HG03460 (cell line): ENCODE data around the gene GRID1.

Experiments used
- ATAC-seq: cut with Tn5 transposase; IDR thresholded peaks from one replicate; pipeline ENCODE4 v1.9.1; 2021; ENCODE audit not compliant: unreplicated experiment

The GRID1 gene

DNA sequence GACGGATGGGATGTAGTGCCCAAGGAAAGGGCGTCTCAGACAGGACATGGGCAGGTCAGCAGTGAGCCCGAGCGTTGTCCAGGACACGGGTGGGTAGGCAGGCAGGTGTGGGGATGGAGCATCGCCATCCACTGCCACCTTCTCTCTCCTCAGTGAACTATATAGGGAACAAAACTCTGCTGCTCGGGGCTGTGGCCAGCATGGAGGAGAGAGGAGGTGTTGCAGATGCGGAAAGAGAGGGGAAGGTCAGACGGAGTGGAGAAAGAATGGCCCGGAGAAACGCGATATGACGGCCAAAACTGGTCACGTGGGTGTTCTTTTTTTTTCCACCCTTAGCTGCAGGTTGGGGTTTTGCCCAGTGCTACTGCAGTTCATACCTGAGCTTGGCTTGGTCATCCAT lies 71.2 kb downstream of the GRID1 start:
- no peak for ATAC-seq

DNA sequence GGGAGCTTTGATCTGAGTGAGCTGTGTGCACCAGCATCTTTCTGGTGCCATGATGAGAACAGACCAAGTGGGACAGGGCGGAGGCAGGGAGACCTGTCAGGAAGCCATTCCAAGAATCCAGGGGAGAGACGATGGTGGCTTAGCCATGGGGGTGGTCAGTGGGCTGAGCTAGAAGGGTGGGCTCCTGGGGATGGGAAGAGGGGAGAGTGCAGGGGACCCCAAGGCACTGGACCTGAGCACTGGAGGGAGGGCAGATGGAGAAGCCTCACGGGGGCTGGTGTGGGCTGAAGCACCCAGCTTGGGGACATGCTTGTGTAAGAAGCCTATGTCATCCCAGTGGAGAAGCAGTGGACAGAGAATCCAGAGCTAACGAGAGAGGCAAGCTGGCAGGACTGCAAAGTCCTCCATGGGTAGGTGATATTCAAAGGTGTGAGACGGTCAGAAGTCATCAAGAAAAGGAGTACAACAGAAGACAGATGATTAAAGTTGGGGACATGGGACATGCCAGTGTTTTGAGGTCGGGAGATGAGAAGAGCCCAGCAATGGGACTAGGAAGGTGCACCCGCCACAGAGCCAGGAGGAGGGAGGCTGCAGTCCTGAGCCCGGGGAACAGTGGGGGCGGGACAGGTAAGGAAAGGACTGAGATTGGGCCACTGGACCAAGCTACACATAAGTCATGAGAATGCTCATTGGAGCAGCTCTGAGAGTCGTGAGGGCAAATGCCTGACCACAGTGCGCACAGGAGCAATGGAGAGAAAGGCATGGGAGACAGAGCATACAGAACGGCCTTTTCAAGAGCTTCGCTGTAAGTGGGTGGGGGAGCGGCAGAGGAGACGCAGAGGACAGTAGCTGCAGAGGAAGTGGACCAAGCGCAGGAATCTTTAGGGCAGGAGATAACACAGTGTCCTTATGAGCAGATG lies 72.0 kb downstream of the GRID1 start:
- no peak for ATAC-seq

DNA sequence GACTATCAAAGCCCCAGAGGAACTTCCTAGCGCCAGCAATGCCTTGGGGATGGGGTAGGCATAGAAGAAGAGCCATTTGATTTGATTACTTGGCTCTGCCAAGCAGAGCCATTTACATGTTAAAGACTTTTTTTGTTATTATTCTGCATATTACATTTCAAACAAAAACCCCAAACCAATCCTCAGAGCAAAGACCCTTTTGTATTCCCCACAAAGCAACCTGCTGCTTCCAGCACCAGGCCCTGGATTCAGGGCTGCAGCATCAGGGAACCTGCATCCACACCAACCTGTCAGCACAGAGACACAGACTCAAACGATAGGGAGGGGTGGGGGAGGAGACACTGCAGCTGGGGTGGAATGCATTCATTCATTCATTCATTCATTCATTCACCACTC lies 73.2 kb downstream of the GRID1 start:
- ATAC-seq = no peak

DNA sequence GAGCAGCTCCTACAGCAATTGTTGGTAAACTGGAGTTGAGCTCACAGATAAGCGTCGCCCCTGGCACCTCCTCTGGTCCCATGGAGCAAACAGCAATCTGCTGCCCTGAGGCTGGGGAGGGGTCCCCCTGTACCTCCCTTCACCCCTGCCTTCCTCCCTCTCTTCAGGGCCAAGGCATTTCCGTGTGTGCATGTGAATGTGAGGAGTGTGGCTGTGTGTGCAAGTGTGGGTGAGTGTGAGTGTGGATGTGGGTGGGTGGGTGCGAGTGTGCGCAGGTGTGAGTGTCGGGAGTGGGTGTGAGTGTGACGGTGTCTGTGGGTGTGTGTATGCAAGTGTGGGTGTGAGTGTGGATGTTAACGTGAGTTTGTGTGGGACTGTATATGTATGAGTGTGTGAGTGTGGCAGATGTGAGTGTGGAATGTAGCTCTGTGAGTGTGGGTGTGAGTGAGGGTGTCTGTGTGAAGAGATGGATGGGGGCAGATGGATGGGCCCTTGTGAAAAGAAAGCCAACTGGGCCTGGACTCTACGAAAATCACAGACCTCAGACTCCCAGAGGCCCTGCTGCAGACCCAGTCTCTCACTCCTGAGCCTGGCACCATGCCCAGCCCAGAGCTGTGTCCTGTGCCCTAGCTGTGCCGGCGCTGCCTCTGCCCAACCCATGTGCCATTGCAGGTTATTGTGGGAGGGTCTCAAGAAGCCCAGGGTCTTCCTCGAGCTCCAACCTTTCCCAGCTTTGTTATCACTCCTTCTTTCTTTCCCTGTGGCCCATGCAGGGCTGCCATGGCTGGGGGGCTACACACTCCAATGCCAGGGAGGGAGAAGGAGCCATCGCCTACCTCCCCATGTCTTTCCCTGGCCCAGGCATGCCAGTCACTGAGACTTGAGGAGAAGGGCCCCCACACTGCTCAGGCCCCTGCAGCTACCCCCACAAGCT lies 73.9 kb downstream of the GRID1 start:
- no peak for ATAC-seq

DNA sequence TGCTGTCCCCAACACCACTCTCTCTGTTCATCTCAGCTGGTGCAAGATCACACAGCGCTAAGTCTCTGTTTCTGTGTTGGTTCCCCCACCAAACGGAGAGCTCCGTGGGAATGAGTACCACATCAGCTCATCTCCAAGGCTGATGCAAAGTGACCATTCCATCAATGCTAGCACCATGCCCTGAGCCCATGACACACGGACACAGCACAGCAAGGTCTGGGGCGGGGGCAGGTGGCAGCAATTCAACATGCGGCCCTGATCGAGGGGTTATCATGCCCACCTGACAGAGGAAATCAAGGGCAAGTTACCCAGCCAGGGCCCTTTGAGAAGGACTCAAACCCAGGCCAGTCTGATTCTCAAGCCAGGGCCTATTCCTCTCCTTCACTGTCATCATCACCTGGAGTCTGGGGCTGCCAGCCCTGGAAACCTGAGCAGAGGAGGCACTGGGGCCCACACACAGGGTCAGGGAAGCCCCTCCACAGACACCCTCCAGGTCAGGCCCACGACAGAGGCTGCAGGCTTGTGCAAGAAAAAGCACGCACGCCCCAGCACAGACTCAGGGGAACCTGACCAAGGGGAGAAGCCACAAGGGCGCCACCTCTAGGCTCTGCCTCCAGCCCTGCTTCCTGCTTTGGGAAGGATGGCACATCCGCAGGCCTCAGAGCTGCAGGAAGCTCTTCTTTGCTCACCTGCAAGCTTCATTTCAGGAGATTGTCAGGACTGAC lies 74.8 kb downstream of the GRID1 start:
- no peak for ATAC-seq

DNA sequence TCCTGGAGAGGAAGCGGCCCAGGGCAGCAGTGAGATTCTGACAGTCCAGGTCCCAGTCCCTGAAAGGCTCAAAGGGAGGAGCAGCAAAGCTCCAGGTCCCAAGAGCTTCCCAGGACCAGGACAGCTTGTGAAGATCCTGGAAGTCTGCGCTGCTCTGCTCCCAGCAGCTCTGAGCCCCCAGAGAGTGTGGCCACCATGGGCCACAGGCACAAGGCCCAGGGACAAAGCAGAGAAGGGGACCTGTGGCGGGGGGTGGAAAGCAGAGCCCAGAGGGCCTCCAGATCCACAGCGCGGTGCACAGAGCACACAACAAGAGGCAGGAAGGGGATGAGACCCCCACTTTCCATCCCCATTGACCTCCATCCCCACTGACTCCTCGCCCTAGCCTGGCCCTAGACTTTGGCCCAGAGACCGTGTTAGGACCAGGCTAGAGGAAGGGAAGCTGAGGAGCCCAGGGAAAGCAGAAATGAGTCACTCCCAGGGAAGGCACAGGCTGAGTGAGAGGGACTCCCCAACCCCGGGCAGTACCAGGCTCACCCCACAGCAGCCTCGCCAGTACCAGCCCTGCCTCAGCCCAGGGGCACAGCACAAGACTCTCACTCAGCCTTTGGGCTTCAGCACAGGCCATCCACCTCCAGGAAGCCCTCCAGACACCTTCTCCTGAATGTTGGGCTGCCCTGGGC lies 75.5 kb downstream of the GRID1 start:
- no peak for ATAC-seq

DNA sequence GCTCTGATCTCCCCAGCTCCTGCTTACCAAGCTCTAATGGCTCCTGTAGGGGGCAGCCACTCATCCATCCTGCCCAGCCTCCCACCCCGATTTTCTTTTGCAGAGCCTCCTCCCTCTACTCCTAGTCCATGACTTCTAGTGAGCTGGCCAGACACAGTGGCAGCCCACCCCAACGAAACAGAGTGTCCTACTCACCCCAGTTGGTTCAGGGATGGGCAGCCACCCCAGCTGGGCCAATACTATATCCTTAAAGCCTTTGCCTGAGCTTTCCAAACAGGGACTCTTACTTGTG lies 77.1 kb downstream of the GRID1 start:
- ATAC-seq = no peak

DNA sequence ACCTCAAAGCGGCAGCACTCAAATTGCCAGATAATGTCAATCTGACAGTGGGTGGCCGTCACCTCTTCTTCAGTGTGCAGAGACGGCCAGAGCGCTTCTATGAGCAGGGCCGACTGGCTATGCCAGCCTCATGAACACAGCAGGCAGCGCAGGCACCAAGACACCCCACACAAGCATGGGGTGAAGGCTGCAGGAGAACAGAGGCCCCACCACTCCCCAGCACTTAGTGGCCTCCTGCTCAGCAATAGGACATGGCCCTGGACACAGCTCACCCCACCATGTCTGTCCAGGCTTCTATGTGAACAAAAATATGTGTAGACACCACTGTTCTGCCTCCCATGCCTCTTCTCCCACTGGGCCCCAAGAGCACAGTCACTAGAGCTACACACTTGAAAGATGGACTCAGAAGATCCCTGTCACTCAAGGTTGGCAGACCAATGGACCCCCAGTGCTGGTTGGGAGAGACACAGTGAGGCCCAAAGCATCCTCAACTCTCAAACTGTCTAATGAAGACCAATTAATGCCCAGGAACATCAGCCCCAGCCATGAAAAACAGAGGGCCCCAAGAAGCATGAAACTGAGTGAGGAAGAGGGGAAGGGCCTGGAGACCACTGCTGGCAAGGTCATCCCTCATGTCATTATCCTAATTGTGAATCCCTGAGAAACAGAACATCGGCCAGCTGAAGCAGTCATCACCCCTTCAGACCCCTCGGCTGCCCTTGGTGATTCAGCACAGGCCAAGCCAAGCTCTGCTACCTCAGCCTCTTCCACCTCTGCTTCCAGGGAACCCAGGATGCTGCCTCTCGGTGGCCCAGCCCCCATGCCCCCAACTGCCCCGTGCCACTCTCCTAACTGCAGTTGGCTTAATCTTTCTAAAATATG lies 77.7 kb downstream of the GRID1 start:
- no peak for ATAC-seq

DNA sequence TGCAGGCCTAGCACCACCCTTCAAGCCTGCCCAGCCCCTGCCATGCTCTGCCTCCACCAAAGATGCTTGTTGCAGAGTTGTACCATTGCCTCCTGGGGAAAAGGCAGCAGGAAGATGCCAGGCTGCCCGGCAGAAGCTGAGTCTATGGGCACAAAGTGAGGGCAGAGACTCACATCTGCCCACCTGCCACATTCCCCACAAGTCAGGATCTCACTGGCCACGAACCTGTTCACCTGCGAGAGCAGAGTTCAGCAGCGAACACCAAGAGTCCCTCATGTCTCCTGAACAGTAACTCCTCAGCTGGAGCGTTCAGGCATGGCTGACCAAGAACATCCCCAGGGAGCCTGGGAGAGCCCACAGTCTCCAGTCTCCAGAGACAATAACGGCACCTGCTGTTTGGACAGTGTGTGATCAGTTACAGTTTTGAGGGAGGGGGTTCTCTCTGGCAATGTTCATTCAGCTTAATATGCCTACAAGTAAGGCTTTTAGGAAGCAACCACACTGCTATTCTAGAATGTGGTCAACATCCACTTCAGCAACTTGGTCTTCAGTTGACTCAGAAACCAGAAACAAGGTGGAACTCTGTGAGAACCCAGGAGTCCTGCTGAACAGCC lies 78.5 kb downstream of the GRID1 start:
- no peak for ATAC-seq

DNA sequence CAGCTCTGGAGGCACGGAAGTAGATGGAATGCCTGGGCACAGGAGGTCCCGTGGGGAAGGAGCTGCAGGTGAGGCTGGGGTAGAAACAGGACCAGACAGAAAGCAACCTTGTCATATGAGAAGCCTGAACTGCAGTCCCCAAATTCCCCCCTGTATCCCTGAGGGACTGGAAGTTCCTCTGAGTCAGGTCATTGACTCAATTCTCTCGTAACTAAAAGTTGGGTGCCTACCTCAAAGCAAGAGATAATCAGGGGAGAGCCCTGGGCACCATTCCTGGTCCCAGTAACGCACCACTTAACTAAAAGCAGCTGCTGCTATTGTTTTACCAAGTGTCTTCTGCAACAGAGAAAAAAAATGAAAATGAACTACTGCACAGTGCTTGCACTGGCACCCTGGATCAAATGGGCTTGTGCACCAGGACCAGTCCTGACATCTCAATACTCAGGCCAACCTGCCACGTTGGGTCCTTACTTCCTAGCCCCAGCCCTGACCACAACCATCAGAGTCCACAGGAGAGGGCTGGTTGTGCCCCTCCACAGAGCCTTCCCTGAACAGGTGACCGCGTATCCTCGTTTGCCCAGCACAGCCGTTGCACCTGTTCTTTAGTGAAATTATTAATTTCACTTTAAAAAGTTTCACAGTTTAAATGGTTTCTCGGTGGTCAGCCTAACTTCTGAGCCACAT lies 79.3 kb downstream of the GRID1 start:
- no peak for ATAC-seq

DNA sequence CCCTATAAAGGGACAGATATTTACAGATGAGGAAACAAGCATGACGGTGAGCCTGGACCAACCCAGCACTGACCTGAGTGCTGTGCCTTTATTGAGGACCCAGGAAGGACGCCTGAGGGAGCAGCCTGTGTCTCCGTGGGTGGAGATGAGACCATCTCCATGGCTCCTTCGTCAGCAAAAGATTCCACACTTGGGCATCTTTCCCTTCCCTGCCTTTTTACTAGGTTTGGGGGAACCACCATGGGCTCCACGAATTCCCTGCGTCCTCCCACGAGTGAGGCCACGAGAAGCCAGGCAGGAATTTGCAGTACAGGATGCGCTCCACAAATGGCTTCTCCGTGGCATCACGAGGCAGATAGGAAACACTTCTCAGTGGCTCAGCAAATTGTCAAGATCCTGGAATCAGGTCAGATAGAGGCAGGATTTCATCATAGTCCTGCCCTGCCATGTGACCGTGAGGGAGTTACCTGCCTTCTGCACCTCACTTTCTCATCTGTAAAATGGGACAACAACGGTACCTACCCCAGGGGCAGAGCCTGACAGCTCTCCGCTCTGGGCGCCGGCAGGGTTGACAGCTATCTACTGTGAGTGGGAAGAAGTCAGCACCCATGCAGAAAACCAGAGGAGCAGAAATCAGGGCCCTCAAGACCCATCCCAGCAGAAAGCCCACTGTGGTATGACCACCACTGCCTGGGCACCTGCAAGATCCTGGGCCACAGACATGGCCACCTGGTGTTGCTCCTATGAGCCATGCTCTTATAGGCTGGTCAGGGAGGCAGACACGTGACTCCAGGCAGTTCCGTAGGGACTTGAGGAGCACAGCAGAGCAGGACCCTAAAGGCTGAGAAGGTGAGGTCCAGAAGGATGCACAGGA lies 80.1 kb downstream of the GRID1 start:
- ATAC-seq = no peak

DNA sequence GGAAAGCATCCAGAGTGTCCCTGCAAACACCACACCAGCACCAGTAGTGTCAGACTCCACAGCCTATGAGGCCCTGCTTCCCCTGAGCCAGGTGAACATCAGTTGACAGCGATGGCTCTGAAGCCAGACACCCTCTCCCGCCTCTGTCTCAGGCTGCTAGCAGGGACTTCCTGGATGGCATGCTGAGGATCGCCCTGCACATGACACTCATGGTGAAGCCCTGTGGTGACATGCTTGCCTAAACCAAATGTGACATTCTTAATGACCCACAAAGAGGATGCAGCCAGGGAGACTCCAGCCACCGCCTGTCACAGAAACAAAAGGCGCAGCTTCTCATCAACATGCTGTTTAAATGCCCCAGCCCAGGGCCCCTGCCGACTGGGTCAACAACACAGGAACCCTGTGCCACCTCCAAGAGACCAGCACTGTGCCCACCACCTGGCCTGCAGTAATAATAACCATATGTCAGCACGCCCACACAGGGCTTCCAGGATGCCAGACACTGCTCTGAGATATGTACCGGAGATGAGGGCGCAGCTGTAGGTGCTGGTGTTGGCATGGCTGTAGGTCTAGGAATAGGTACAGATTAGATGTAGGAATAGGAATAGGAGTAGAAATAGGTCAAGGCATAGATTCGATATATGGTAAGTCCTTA lies 81.3 kb downstream of the GRID1 start:
- no peak for ATAC-seq

DNA sequence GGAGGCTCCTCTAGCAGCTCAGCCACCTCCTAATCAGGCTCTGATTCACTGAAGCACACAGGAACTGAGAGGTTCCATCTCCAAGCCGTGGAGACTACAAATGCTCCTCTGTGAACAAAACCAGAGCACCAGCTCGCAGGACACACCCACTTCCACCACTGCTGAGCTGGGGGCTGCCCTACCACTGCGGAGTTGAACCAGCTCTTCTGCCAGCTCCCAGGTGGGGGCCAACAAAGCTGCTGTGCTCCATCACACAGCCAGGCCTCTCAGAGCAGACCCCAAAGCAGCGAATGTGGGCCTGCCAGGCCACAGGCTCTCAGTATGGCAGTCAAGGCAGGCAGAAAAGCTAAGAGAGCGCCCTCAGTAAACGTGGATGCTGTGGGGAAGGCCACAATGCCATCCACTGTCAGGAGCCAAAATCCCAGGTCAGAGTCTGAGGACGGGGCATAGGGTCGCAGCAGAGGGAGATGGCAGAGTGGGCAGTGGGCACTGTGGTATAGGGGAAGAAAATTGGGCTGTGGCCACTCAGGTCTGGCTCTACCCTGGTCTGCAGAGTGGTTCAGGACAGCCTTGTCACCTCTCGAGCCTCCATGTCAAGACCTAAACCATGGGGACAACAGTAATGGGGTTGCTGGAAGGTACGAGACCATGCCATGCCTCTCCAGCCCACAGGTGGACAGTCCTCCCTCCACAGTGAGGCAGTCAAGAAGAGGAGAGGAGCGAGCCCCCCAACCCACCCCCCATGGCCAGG lies 82.1 kb downstream of the GRID1 start:
- ATAC-seq = no peak

DNA sequence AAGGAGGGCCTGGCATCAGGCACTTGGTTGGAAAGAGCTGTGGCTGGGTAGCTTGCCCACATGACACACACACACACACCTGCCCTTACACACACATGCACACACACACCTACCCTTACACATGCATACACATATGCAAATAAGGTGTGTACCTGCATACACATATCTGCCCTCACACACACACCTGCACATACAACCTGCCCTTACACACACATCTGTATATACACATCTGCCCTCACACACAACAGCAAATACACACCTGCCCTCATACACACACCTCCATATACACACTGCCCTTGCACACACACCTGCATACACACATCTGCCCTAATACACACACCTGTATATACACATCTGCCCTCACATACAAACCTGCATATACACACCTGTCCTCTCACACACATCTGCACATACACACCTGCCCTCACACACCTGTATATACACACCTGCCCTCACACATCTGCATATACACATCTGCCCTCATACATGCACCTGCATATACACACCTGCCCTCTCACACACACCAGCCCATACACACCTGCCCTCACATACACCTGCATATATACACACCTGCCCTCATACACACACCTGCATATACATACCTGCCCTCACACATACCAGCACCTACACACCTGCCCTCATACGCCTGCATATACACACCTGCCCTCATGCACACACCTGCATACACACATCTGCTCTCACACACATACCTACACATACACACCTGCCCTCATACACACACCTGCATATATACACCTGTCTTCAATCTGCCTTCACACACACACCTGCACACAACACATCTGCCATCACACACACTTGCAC lies 82.9 kb downstream of the GRID1 start:
- no peak for ATAC-seq

DNA sequence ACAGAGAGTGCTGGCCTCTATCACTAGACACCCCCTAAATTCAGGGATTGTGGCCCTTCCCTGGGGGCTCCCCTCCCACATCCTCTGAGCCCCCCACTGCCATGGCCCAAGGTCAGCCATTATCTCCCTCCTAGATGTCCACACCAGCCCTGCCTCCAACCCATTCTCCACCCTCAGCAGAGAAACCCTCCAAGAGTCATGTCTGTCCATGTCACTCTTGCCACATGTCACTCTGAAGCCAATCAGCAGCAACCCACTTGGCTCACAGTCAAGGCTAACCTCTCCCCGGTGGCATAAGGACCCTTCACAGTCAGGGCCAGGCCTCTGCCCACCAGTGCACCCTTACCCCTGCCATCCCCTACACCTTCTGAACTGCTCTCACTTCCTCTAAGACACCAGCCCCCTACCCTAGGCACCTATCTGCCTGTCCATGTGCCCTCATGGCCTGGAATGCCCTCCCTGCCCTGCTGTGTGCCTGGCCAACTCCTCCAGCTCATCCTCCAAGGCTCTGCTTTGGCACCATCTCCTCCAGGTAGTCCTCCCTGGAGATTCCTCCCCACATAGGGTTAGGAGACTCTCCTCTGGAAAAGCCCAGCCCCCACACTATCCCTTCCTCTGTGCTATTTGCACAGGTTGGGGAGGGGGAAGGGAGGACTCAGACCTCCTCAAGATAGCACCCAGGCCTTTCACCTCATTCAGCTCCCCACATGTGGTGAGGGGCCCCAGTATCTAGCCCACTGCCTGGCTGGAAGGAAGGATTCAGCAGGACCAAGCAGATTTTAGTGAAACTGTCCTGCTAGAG lies 83.7 kb downstream of the GRID1 start:
- no peak for ATAC-seq
